ENCODE measurements around the gene TFR2.

The TFR2 gene

GRCh38 chr7:100686201-100686821, 45.0 kb upstream of the TFR2 start:
- TF ChIP-seq CTCF (IDR thresholded peaks at IDR 0.05): no peak
- H3K27ac ChIP-seq: no peak overlapping the region
- no peak for DNase-seq (ENCODE audit: low spot score)
- no peak overlapping the region for H3K4me3 ChIP-seq

GRCh38 chr7:100685631-100686145, 44.3 kb upstream of the TFR2 start:
- TF ChIP-seq CTCF (IDR thresholded peaks at IDR 0.05): no peak
- no peak for DNase-seq (ENCODE audit: low spot score)
- H3K27ac ChIP-seq: no peak overlapping the region
- no peak overlapping the region for H3K4me3 ChIP-seq

- TF ChIP-seq CTCF (IDR thresholded peaks at IDR 0.05): no peak
- DNase-seq (ENCODE audit: low spot score): no peak
- Histone ChIP-seq H3K27ac (no peak overlapping the region), H3K4me3 (no peak overlapping the region)
Measured at GRCh38 chr7:100685049-100685605, 43.8 kb upstream of the TFR2 start.

- TF ChIP-seq CTCF (IDR thresholded peaks at IDR 0.05): no peak
- H3K4me3 ChIP-seq: no peak overlapping the region
- H3K27ac ChIP-seq: no peak overlapping the region
- no peak for DNase-seq (ENCODE audit: low spot score)
Measured at GRCh38 chr7:100684534-100685042, 43.2 kb upstream of the TFR2 start.

GRCh38 chr7:100683659-100684533, 42.5 kb upstream of the TFR2 start:
- Histone ChIP-seq H3K27ac (no peak overlapping the region), H3K4me3 (no peak overlapping the region)
- DNase-seq (ENCODE audit: low spot score): no peak
- no peak for TF ChIP-seq CTCF (IDR thresholded peaks at IDR 0.05)

GRCh38 chr7:100682991-100683658, 41.8 kb upstream of the TFR2 start:
- H3K27ac ChIP-seq: no peak overlapping the region
- TF ChIP-seq CTCF (IDR thresholded peaks at IDR 0.05): no peak
- no peak overlapping the region for H3K4me3 ChIP-seq
- DNase-seq (ENCODE audit: low spot score): no peak
